ENCODE measurements around the gene CNPY4.

- no peak for TF ChIP-seq POLR2A (IDR thresholded peaks at IDR 0.05)
- no peak for TF ChIP-seq CTCF (IDR thresholded peaks at IDR 0.05)
Measured at GRCh38 chr7:100093054-100093453, 26.4 kb upstream of the CNPY4 start.
